ENCODE data around the gene SLC25A38.
A peak's percentile ranks its signal among the peaks of the same experiment; 100 is the strongest.
"Not testable (repeated sequence)": the region's sequence is repeated elsewhere in the genome, so short reads cannot be mapped to it uniquely, and the experiment has no call there.

SLC25A38 gene, protein sequence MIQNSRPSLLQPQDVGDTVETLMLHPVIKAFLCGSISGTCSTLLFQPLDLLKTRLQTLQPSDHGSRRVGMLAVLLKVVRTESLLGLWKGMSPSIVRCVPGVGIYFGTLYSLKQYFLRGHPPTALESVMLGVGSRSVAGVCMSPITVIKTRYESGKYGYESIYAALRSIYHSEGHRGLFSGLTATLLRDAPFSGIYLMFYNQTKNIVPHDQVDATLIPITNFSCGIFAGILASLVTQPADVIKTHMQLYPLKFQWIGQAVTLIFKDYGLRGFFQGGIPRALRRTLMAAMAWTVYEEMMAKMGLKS

DNA sequence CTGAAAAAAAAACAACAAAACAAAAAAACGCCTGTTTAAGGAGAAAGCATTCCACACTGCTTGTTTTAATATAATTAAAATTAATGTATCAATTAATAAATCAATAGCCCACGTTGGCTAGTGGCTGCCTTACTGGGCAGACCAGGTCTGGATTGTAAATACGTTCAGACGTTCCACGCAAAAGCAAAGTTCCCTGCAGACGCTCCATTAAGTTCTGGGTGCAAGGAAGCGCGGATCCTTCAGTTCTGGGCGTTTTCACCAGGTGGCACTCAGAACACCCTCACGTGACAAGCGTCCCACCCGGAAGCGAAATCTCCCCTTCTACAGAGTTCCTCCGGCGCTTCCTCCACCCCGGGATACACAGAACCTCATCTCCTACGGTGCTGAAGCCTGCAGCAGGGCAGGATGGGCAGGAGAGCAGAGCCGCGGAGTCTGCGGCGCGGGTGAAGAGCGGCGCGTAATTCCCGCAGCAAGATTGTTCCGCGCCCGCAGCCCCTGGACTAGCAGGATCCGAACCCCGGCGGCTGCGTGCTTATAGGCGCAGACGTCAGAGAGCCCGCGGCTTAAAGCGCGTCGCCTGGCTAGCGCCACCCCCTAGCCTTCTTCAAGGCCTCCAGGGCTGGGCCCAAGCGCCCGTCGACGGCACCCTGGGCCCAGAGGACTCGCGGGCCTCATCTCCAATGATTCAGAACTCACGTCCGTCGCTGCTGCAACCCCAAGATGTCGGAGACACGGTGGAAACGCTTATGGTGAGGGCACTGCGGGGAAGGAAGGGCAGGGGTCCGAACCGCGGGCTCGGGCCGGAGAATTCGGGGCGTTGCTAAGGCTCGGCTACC lies at the start of gene SLC25A38:
Gene SLC25A38, plus strand, starts transcription at position 326 of the 836 bp plus-strand sequence. Its CDS starts 355 bp downstream, at position 681.
- H3K9me3 ChIP-seq (ENCODE audit: control insufficient read depth, insufficient read depth, low read length) = no peaks in the 10 kb centered on the region
- no peaks in the 10 kb centered on the region for H3K36me3 ChIP-seq (ENCODE audit: insufficient read depth, low read length)
- peak within 1 kb of the TSS; percentile 76 for H3K9ac ChIP-seq (ENCODE audit: low read depth, low read length)
- H3K4me1 ChIP-seq (ENCODE audit: insufficient read depth, low read length) = peaks cover 10% of the 10 kb centered on the region

DNA sequence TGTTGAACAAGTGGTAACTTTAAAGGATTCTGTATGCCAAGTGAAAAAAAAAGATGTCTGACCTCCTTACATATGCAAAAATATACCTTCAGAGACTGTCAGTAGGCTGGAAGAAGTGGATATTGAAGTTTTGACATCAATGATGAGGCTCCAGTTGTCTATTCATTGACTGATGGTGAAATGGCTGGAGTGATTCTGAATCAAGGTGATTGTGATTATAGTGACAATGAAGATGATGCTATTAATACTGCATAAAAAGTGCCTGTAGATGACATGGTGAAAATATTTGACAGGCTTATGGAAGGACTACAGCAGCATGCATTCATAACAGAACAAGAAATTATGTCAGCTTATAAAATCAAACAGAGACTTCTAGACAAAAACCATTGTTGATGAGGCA lies 49.6 kb upstream of the SLC25A38 start:
- peaks cover 4% of the 10 kb centered on the region; the same call in 1 of the 2 replicates for H3K4me1 ChIP-seq (ENCODE audit: insufficient read depth, low read length)
- no peaks in the 10 kb centered on the region for H3K9me3 ChIP-seq (ENCODE audit: control insufficient read depth, insufficient read depth, low read length)
- no peaks in the 10 kb centered on the region for H3K36me3 ChIP-seq (ENCODE audit: insufficient read depth, low read length)
- no peak overlapping the region for H3K9ac ChIP-seq (ENCODE audit: low read depth, low read length)

DNA sequence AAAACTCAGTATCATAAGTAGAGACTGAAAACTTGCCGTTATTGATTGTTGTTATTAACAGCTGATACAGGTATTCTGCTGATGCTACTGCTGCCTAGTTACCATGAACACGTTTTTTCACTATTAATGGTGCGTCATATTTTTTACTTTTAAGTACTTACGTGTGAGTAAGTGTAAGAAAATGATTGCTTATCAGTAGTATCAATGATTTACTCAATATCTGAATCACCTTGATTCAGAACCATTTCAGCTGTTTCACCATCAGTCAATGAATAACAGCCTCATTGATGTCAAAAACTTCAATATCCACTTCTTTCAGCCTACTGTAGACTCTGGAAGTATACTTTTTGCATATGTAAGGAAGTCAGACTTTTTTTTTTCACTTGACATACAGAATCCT lies 49.0 kb upstream of the SLC25A38 start:
- Histone ChIP-seq H3K36me3 (ENCODE audit: insufficient read depth, low read length) (no peaks in the 10 kb centered on the region), H3K9me3 (ENCODE audit: control insufficient read depth, insufficient read depth, low read length) (no peaks in the 10 kb centered on the region), H3K9ac (ENCODE audit: low read depth, low read length) (no peak overlapping the region), H3K4me1 (ENCODE audit: insufficient read depth, low read length) (peaks cover 4% of the 10 kb centered on the region; the same call in 1 of the 2 replicates)

DNA sequence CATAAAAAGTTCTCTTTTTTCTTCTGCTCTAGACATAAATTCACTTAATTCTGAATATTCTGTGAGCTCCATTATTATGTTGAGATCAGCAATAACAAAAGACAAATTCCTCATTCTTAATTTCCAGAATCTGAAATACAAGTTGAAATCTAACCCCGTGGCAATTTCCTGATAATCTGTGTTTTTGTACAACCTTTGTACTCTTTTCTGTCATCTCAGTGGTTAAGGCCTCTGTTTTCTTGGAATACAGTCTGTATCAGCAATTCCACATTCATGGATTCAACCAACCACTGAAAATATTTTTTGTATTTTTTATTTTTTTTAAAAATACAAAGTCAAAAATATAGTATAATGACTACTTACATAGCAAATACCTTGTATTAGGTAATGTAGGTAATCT lies 45.0 kb upstream of the SLC25A38 start:
- H3K9ac ChIP-seq (ENCODE audit: low read depth, low read length) = no peak overlapping the region
- no peaks in the 10 kb centered on the region for H3K4me1 ChIP-seq (ENCODE audit: insufficient read depth, low read length)
- H3K9me3 ChIP-seq (ENCODE audit: control insufficient read depth, insufficient read depth, low read length) = no peaks in the 10 kb centered on the region
- H3K36me3 ChIP-seq (ENCODE audit: insufficient read depth, low read length) = no peaks in the 10 kb centered on the region

DNA sequence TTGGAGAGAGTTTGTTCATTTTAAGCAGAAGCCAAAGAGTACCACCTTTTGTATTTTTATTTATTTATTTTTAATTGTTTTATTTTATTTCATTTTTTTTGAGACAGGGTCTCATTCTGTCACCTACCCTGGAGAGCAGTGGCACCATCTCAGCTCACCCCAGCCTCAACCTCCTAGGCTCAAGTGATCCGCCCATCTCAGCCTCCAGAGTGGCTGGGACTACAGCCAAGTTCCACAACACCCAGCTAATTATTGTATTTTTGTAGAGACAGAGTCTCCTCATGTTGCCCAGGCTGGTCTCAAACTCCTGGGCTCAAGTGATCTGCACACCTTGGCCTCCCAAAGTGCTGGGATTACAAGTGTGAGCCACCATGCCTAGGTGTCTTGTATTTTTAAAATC lies 44.1 kb upstream of the SLC25A38 start:
- no peaks in the 10 kb centered on the region for H3K9me3 ChIP-seq (ENCODE audit: control insufficient read depth, insufficient read depth, low read length)
- no peak overlapping the region for H3K9ac ChIP-seq (ENCODE audit: low read depth, low read length)
- H3K4me1 ChIP-seq (ENCODE audit: insufficient read depth, low read length) = no peaks in the 10 kb centered on the region
- no peaks in the 10 kb centered on the region for H3K36me3 ChIP-seq (ENCODE audit: insufficient read depth, low read length)

DNA sequence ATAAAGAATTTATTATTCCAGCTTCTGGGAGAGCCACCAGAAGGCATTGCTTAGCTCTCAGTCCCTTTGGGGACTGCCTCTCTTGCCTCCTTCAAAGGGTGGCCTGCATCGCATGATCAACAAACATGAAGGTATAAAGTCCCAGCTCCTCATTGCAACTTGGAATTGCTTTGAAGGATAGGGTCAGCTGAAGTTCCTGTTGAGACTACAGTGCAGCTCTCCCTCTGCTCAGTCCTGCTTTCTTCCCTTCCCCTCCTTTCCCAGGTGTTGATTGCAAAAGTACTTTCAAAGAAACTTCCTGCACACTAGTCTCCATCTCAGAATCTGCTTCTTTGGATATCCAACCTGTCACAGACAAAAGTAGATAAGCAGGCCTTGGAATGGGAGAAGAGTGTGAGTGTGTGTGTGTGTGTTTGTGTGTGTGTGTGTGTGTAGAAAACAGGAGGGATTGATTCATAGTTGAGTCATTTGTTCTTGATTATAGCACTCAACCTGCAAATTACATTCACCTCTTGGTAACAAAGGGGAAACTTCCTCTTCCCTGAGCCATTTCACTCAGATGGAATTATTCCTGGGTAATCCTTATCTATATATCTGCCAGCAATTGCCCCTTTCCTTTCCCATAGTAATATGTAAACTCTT lies 40.0 kb upstream of the SLC25A38 start:
- no peaks in the 10 kb centered on the region for H3K36me3 ChIP-seq (ENCODE audit: insufficient read depth, low read length)
- H3K4me1 ChIP-seq (ENCODE audit: insufficient read depth, low read length) = peaks cover 13% of the 10 kb centered on the region
- H3K9ac ChIP-seq (ENCODE audit: low read depth, low read length) = no peak overlapping the region
- no peaks in the 10 kb centered on the region for H3K9me3 ChIP-seq (ENCODE audit: control insufficient read depth, insufficient read depth, low read length)

DNA sequence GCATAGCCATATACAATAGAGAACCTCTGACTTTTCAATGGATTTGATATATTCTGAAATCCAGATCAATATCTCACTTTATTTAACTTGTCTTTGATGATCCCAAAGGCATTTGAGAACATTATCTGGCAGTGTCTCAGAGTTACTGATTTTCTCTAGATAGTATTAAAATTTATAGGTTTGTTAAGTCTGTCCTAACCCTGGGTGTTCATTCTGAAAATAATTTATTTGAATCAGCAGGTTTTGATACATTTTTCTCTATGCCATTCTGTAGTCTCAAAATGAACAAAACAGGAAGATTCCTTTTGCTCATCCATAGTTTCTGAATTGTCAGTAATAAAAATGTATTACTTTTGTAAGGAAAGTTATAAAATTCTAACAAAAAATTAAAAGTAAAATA lies 39.4 kb upstream of the SLC25A38 start:
- no peaks in the 10 kb centered on the region for H3K36me3 ChIP-seq (ENCODE audit: insufficient read depth, low read length)
- H3K4me1 ChIP-seq (ENCODE audit: insufficient read depth, low read length) = peaks cover 13% of the 10 kb centered on the region
- no peak overlapping the region for H3K9ac ChIP-seq (ENCODE audit: low read depth, low read length)
- no peaks in the 10 kb centered on the region for H3K9me3 ChIP-seq (ENCODE audit: control insufficient read depth, insufficient read depth, low read length)

DNA sequence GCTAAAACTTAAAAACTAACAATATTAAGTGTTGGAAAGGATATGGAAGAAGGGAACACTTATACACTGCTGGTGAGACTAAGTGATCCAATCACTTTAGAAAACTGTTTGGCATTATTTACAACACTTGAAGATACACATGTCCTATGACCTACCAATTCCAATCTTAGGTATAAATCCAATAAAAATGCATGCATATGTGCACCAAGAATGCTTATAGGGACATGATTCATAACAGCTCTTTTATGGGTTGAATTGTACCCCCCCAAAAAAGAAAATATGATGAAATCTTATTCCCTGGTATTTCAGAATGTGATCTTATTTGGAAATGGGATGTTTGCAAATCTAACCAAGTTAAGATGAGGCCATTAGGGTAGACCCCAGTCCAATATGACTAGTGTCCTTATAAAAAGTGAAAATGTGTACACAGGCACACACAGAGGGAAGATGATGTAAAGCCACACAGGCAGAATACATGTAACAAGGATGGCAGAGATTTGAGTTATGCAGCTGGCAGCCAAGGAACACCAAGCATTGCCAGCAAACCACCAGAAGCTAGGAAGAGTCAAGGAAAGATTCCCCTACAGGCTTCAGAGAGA lies 38.3 kb upstream of the SLC25A38 start:
- Histone ChIP-seq H3K4me1 (ENCODE audit: insufficient read depth, low read length) (peaks cover 13% of the 10 kb centered on the region), H3K9ac (ENCODE audit: low read depth, low read length) (no peak overlapping the region), H3K9me3 (ENCODE audit: control insufficient read depth, insufficient read depth, low read length) (no peaks in the 10 kb centered on the region), H3K36me3 (ENCODE audit: insufficient read depth, low read length) (no peaks in the 10 kb centered on the region)

DNA sequence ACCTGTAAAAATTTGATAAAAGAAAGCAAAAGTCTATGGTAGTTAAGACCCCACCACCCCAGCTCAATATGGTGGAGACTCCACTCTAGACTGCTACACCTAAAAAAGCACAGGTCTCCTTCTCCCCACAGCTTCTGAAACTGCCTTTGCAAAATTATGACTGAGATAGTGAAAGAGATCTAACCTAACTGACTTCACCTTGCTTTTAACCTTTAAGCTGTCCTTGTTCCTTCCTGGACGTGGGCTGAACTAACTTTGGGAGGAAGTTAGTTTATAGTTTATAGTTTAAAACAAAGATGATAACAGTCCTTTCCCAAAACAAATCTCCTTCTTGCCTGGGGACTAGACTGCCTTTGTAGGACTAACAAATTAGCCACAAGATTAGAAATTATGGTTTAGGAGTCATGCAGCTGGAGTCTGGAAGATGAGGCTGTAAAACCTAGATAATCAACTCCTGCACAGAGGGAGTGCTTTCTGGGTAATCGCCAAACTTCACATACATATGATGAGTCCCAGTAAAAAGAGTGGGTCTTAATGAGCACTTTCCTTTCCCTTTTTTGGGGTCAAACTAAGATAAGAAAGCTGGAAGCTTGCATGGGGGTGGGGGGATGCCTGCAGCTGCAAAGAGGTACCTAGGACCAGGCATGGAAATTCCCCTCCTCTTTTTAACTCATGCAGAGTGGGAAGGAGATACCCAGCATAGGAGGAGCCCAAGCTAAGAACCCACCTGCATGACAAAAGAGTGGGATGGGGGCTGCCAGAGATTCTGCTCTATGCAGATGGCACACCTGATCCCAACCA lies 36.2 kb upstream of the SLC25A38 start:
- peaks cover 13% of the 10 kb centered on the region for H3K4me1 ChIP-seq (ENCODE audit: insufficient read depth, low read length)
- no peaks in the 10 kb centered on the region for H3K9me3 ChIP-seq (ENCODE audit: control insufficient read depth, insufficient read depth, low read length)
- H3K9ac ChIP-seq (ENCODE audit: low read depth, low read length) = no peak overlapping the region
- no peaks in the 10 kb centered on the region for H3K36me3 ChIP-seq (ENCODE audit: insufficient read depth, low read length)

DNA sequence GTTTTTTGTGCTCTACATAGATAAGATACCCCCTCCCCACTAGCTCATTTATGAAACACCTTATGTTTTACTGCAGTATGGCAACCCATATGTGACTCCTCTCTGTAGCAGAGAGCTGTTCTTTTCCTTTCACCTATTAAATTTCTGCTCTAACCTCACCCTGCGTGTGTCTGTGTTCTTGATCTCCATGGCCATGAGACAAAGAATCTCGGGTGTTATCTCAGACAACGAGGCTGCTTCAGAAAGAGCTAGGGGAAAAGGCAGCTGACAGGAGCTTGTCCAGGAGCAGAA lies 35.6 kb upstream of the SLC25A38 start:
- Histone ChIP-seq H3K4me1 (ENCODE audit: insufficient read depth, low read length) (peaks cover 13% of the 10 kb centered on the region), H3K9me3 (ENCODE audit: control insufficient read depth, insufficient read depth, low read length) (no peaks in the 10 kb centered on the region), H3K36me3 (ENCODE audit: insufficient read depth, low read length) (no peaks in the 10 kb centered on the region), H3K9ac (ENCODE audit: low read depth, low read length) (no peak overlapping the region)

DNA sequence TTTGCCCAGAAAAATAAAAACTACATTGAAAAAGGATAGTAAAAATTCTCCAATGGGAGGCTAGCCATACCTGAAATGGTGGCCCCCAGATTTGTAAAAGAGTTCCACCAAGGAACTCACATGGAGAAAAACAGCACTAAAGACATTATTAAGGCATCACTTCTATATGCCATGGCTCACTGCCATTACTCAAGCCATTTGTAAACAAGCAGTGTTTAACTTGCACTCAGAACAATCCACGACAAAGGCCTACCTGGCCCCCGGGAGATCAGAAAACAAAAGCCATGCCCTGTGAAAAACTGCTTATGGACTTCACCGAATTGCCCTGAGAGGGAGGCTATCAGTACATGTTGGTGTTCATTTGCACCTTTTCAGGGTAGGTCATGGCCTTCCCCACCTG lies 34.1 kb upstream of the SLC25A38 start:
- Histone ChIP-seq H3K9ac (ENCODE audit: low read depth, low read length) (no peak overlapping the region), H3K9me3 (ENCODE audit: control insufficient read depth, insufficient read depth, low read length) (no peaks in the 10 kb centered on the region), H3K4me1 (ENCODE audit: insufficient read depth, low read length) (peaks cover 13% of the 10 kb centered on the region), H3K36me3 (ENCODE audit: insufficient read depth, low read length) (no peaks in the 10 kb centered on the region)

DNA sequence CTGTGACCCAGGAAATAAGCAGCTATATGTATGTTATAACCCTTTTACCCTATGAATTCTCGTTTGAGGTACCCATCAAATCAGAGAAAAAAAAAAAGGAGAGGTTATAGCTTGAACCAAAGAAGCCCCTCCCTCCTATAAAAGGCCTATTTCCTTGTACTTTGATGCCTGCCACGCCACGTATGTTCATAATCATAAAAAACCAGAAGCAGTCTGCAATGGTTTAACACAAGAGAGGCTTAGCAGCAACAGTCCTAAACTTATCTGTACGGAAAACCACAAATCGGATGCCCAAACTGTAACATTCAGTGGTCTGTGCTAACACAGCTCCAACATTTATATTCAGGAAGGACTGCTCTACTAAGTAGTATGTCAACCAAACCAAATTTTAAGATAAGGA lies 32.5 kb upstream of the SLC25A38 start:
- H3K9me3 ChIP-seq (ENCODE audit: control insufficient read depth, insufficient read depth, low read length) = no peaks in the 10 kb centered on the region
- H3K36me3 ChIP-seq (ENCODE audit: insufficient read depth, low read length) = no peaks in the 10 kb centered on the region
- H3K4me1 ChIP-seq (ENCODE audit: insufficient read depth, low read length) = peaks cover 13% of the 10 kb centered on the region
- H3K9ac ChIP-seq (ENCODE audit: low read depth, low read length) = no peak overlapping the region

DNA sequence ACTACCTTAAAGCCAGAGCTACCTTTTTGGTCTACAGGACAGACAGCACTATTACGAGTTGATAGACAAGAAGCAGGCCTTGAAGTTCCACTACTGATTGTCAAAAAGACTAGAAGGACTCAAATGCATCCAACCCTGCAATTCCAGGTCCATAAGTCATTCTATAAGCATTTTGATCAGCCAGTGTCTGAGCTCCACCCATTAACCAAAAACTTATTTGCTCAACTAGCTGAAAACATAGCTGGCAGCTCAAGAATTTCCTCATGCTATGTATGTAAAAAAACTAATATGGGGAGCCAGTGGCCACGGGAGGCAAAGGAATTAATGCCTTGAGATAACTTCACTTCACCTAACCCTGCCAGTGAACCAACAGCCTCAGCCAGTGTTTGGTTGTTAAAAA lies 32.0 kb upstream of the SLC25A38 start:
- peaks cover 13% of the 10 kb centered on the region for H3K4me1 ChIP-seq (ENCODE audit: insufficient read depth, low read length)
- not testable (repeated sequence) for H3K36me3 ChIP-seq (ENCODE audit: insufficient read depth, low read length); H3K9me3 ChIP-seq (ENCODE audit: control insufficient read depth, insufficient read depth, low read length); H3K9ac ChIP-seq (ENCODE audit: low read depth, low read length)
